Vagina (tissue), 2 donors: ENCODE results near the gene GAMT. TPM values are rescaled to one million over a fixed set of nuclear protein-coding genes. Genes with fewer than 3 reads are reported as not detected.

Experiments
- DNase-seq, 2 donors: peaks; one replicate each; pipeline ENCODE4 v3.0.0-alpha.2; 2017; ENCODE audit errors: extremely low spot score in 2 of 2
- H3K27ac ChIP-seq: fragments of 200-600 bp; sonication (generic); one replicate; pipeline ENCODE4 v1.5.1; 2019
- H3K27me3 ChIP-seq: fragments of 200-600 bp; sonication (generic); one replicate; pipeline ENCODE4 v1.5.1; 2019
- H3K36me3 ChIP-seq, 2 donors: fragments of 200-600 bp; sonication (generic); one replicate each; pipeline ENCODE4 v1.5.1; 2017 to 2019
- H3K4me1 ChIP-seq: fragments of 200-600 bp; sonication (generic); one replicate; pipeline ENCODE4 v1.5.1; 2019
- H3K4me3 ChIP-seq, 2 donors: fragments of 200-600 bp; sonication (generic); 1 replicate in 1 of 2; 2 replicates in 1 of 2; pipeline ENCODE4 v1.5.1; 2016 to 2019
- H3K9me3 ChIP-seq: fragments of 200-600 bp; sonication (generic); one replicate; pipeline ENCODE4 v1.5.1; 2019
- POLR2A ChIP-seq, 2 donors: fragments of 450-650 bp; IDR thresholded peaks; one replicate each; pipeline ENCODE4 v1.6.1; 2017; ENCODE audit warnings: antibody characterized with exemption in 2 of 2, mild to moderate bottlenecking in 2 of 2, moderate library complexity in 2 of 2
- POLR2AphosphoS5 ChIP-seq, 2 donors: sonication (generic); formaldehyde crosslinking; IDR thresholded peaks; one replicate each; pipeline ENCODE4 v1.9.0; 2017; ENCODE audit warnings: antibody characterized with exemption in 2 of 2, mild to moderate bottlenecking in 2 of 2, low read depth in 1 of 2; ENCODE audit not compliant: insufficient read depth in 1 of 2
- intact Hi-C: fragments of 100-400 bp; cut with DNase I; formaldehyde crosslinking; loops from one replicate; pipeline ENCODE4 v1.15.1; 2023
- total RNA-seq: library from RNA; depleted of rRNA; stranded (reverse); fragments of >200 nt; gene quantifications from one replicate; pipeline ENCODE4 v1.2.3, GENCODE V29; 2016
- TF ChIP-seq, protein P1 (sequence below), 3 experiments: fragments of 450-650 bp in 2 of 3; fragments of 200-600 bp in 1 of 3; sonication (generic) in 1 of 3; IDR thresholded peaks; one replicate each; pipeline ENCODE4 v1.5.1; 2017 to 2019; ENCODE audit warnings: antibody characterized with exemption in 3 of 3, mild to moderate bottlenecking in 2 of 3, moderate library complexity in 2 of 3

GAMT gene
- total RNA-seq, 1 donor from 2014 or later, result 29.0 TPM

DNA sequence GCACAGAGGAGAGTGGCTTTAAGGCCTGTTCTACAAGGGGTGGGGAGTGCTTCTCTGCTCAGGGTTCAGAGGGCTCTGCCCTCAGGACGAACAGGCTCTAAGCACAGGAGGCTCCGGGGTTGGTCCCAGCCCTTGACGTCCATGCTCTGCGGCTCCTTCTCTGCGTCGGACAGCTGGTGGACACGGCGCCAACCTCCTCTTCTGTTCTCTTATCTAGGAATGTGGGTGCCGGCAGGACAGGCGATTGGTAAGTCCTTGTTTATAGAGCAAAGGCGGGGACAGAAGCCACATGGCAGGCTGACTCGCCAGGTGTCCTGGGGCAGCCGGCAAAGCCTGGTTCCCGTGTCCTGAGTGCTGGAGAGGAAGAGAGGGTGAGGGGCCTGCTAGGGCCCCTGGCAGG, 28.4 kb upstream of the GAMT start:
- DNase-seq, result no peak
- no peak overlapping the region for H3K27ac ChIP-seq
- TF ChIP-seq POLR2A (IDR thresholded peaks at IDR 0.05), result no peak
- TF ChIP-seq, protein P1, sequence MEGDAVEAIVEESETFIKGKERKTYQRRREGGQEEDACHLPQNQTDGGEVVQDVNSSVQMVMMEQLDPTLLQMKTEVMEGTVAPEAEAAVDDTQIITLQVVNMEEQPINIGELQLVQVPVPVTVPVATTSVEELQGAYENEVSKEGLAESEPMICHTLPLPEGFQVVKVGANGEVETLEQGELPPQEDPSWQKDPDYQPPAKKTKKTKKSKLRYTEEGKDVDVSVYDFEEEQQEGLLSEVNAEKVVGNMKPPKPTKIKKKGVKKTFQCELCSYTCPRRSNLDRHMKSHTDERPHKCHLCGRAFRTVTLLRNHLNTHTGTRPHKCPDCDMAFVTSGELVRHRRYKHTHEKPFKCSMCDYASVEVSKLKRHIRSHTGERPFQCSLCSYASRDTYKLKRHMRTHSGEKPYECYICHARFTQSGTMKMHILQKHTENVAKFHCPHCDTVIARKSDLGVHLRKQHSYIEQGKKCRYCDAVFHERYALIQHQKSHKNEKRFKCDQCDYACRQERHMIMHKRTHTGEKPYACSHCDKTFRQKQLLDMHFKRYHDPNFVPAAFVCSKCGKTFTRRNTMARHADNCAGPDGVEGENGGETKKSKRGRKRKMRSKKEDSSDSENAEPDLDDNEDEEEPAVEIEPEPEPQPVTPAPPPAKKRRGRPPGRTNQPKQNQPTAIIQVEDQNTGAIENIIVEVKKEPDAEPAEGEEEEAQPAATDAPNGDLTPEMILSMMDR (IDR thresholded peaks at IDR 0.05), result no peak
- H3K4me3 ChIP-seq, result no peak overlapping the region
- no peaks in the 10 kb centered on the region for H3K9me3 ChIP-seq
- peaks cover 7% of the 10 kb centered on the region for H3K4me1 ChIP-seq
- intact Hi-C loops, result no loop called here
- H3K27me3 ChIP-seq, result no peaks in the 10 kb centered on the region
- H3K36me3 ChIP-seq, result peaks cover 0 to 78% of the 10 kb centered on the region in 2 donors

- Histone ChIP-seq H3K36me3 (peaks cover 0 to 72% of the 10 kb centered on the region in 2 donors), H3K4me1 (peaks cover 12% of the 10 kb centered on the region), H3K9me3 (no peaks in the 10 kb centered on the region), H3K27ac (no peak overlapping the region), H3K27me3 (no peaks in the 10 kb centered on the region), H3K4me3 (no peak overlapping the region)
- TF ChIP-seq, protein P1 (IDR thresholded peaks at IDR 0.05), result no peak
- intact Hi-C loops, result no loop called here
- no peak for DNase-seq
These were observed 27.5 kb upstream of the GAMT start for GRCh38 chr19:1428738-1429391.

DNA sequence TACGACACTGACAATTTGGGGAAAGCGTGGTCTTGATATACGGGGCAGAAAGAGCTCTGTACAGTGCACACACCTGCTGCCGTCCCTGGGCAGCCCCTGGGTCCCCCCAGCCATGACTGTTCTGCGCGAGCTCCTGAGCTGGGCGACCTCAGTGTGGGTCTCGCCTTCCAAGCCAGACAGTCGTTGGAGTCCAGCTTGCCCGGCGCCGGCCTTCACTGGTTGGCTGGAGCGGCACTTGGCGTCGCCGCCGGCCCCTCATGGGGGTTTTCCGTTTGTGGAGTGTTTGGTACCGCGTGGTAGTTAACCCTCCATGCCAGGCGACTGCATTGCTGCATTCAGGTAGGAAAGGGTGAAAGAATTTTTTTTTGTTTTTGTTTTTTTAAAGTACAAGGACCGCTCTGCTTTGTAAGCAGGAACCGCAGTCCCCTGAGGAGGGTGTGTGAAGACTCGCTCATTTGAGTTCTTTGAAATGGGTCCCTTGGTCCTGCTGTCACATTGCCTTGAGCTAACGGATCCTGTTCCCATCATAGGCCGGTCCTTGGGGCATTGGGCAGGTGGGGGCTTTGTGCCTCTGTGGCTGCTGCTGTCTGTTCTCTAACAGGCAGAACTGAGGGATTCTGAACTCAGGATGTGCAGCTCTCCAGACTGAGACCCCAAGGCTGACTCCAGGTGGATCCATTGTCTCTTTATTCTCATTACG, 26.0 kb upstream of the GAMT start:
- TF ChIP-seq POLR2A (IDR thresholded peaks at IDR 0.05), result no peak
- TF ChIP-seq, protein P1 (IDR thresholded peaks at IDR 0.05), result no peak
- TF ChIP-seq POLR2AphosphoS5 (IDR thresholded peaks at IDR 0.05; ENCODE audit: insufficient read depth in 1 of 2, low read depth in 1 of 2), result no peak
- H3K36me3 ChIP-seq, result peaks cover 0 to 72% of the 10 kb centered on the region in 2 donors
- H3K4me3 ChIP-seq, result no peak overlapping the region
- no peak for DNase-seq
- intact Hi-C loops, result no loop called here
- H3K4me1 ChIP-seq, result peaks cover 12% of the 10 kb centered on the region
- H3K27ac ChIP-seq, result no peak overlapping the region
- H3K9me3 ChIP-seq, result no peaks in the 10 kb centered on the region
- no peaks in the 10 kb centered on the region for H3K27me3 ChIP-seq

- no peak overlapping the region for H3K27ac ChIP-seq
- intact Hi-C loops, result no loop called here
These were observed 25.4 kb upstream of the GAMT start for GRCh38 chr19:1426736-1427135.

More at GRCh38 chr19:1426736-1427135, 25.4 kb upstream of the GAMT start:
- TF ChIP-seq, protein P1 (IDR thresholded peaks at IDR 0.05), result no peak
- TF ChIP-seq POLR2AphosphoS5 (IDR thresholded peaks at IDR 0.05; ENCODE audit: insufficient read depth in 1 of 2, low read depth in 1 of 2) (no peak), POLR2A (IDR thresholded peaks at IDR 0.05) (no peak)
- Histone ChIP-seq H3K36me3 (peaks cover 0 to 72% of the 10 kb centered on the region in 2 donors), H3K9me3 (no peaks in the 10 kb centered on the region), H3K4me3 (no peak overlapping the region), H3K27me3 (no peaks in the 10 kb centered on the region), H3K4me1 (peaks cover 12% of the 10 kb centered on the region)
- no peak for DNase-seq
